Progenitor cell of endocrine pancreas (in vitro differentiated cells): ENCODE data around the gene PPP2R5C. TPM values are rescaled to one million over a fixed set of nuclear protein-coding genes. Genes with fewer than 3 reads are reported as not detected.
"Not testable (repeated sequence)": the region's sequence is repeated elsewhere in the genome, so short reads cannot be mapped to it uniquely, and the experiment has no call there.

ENCODE experiments used
- DNase-seq: peaks from one replicate; pipeline ENCODE4 v3.0.0; 2021; ENCODE audit warnings: low spot score; ENCODE audit not compliant: unreplicated experiment
- H3K27ac Mint-ChIP-seq: 2 replicates; pipeline ENCODE4 v1.8.0; 2021; ENCODE audit warnings: mild to moderate bottlenecking, moderate library complexity, mixed read lengths
- H3K27me3 Mint-ChIP-seq: 2 replicates; pipeline ENCODE4 v1.8.0; 2021; ENCODE audit warnings: mixed read lengths
- H3K36me3 Mint-ChIP-seq: 2 replicates; pipeline ENCODE4 v1.8.0; 2022; ENCODE audit warnings: mixed read lengths; ENCODE audit not compliant: insufficient read depth
- H3K4me1 Mint-ChIP-seq: 2 replicates; pipeline ENCODE4 v1.8.0; 2021; ENCODE audit warnings: low read depth, mixed read lengths
- H3K4me3 Mint-ChIP-seq: 2 replicates; pipeline ENCODE4 v1.8.0; 2021; ENCODE audit warnings: low read depth, mild to moderate bottlenecking, moderate library complexity, mixed read lengths
- H3K9me3 Mint-ChIP-seq: 2 replicates; pipeline ENCODE4 v1.8.0; 2021; ENCODE audit warnings: low read depth, mixed read lengths
- total RNA-seq: library from RNA; stranded (reverse); gene quantifications from 2 replicates; pipeline ENCODE4 v1.2.1, GENCODE V29; 2021
- TF ChIP-seq, protein P1 (sequence below): fragments of 200-600 bp; sonication (generic); IDR thresholded peaks from one replicate; pipeline ENCODE4 v1.5.0; 2021; ENCODE audit warnings: antibody characterized with exemption, mild to moderate bottlenecking; ENCODE audit not compliant: unreplicated experiment

The PPP2R5C gene
- total RNA-seq, 1 donor from 2014 or later, result 120 TPM

DNA sequence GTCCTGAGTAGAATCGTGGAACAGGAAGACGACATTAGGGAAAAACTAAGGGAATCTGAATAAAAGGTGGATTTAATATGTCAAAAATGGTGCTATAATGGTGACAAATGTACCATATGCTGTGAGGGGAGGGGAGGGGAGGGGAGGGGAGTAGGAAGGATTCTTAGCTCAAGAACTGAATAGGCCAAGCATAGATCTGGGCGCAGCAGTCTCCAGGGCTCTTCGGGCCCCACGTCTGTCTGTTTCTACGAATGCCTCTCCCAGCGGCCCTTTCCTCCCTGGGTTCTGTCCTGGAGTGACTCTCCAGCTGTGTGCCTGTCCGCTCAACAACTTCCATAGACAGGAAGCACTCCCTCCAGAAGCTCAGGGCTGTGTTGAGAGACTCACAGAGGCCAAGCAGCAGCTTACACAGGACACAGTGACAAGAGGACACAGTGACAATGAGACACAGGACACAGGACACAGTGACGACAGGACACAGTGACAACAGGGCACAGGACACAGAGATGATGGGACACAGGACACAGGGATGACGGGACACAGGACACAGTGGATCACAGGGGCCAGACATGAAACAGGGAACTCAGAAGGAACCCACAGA lies 42.4 kb upstream of the PPP2R5C start:
- no peaks in the 10 kb centered on the region for H3K36me3 Mint-ChIP-seq
- no peak overlapping the region for H3K27ac Mint-ChIP-seq
- no peaks in the 10 kb centered on the region for H3K4me1 Mint-ChIP-seq
- peaks cover 10% of the 10 kb centered on the region for H3K27me3 Mint-ChIP-seq
- H3K9me3 Mint-ChIP-seq, result peaks cover 3% of the 10 kb centered on the region
- H3K4me3 Mint-ChIP-seq, result no peak overlapping the region
- DNase-seq, result no peak
- TF ChIP-seq, protein P1, sequence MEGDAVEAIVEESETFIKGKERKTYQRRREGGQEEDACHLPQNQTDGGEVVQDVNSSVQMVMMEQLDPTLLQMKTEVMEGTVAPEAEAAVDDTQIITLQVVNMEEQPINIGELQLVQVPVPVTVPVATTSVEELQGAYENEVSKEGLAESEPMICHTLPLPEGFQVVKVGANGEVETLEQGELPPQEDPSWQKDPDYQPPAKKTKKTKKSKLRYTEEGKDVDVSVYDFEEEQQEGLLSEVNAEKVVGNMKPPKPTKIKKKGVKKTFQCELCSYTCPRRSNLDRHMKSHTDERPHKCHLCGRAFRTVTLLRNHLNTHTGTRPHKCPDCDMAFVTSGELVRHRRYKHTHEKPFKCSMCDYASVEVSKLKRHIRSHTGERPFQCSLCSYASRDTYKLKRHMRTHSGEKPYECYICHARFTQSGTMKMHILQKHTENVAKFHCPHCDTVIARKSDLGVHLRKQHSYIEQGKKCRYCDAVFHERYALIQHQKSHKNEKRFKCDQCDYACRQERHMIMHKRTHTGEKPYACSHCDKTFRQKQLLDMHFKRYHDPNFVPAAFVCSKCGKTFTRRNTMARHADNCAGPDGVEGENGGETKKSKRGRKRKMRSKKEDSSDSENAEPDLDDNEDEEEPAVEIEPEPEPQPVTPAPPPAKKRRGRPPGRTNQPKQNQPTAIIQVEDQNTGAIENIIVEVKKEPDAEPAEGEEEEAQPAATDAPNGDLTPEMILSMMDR, result no peak

DNA sequence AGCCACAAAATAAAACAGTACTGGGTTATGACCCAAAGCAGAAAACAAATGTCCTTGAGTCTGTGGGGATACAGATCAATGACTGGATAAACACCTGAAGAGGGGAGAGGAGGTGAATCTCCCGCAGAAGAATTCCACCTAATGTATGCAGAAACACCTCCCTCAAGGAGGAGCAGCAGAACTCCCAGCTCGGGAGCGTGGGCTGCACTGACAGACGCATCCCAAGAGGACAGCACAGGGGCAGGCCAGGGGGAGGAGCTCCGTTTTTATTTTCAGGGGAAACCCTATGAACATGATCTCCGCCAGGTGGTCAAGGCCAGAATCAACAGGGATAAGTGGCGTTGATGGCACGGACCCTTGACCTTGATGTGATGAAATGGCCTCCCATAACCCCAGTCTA lies 41.8 kb upstream of the PPP2R5C start:
- no peaks in the 10 kb centered on the region for H3K9me3 Mint-ChIP-seq
- no peaks in the 10 kb centered on the region for H3K36me3 Mint-ChIP-seq
- no peak overlapping the region for H3K4me3 Mint-ChIP-seq
- H3K4me1 Mint-ChIP-seq, result no peaks in the 10 kb centered on the region
- peaks cover 10% of the 10 kb centered on the region for H3K27me3 Mint-ChIP-seq
- no peak for DNase-seq
- no peak overlapping the region for H3K27ac Mint-ChIP-seq
- TF ChIP-seq, protein P1, result no peak

DNA sequence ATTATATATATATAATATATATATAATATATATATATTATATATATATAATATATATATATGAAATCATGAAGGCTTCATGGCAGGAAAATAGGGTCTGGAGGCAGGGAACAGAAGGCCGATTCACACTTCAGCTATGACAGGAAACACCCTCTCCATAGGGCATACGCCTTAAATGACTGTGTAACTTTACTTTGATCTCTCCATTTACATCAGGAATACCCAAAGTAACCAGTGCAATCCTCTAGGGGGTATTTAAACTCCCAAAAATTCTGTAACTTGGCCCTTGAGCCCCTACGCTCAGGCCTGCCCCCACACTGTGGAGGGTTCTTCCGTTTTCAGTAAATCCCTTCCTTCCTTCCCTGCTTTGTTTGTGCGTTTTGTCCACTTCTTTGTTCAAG lies 40.4 kb upstream of the PPP2R5C start:
- no peak overlapping the region for H3K27ac Mint-ChIP-seq
- TF ChIP-seq, protein P1, result no peak
- no peak for DNase-seq
- H3K9me3 Mint-ChIP-seq, result no peaks in the 10 kb centered on the region
- no peaks in the 10 kb centered on the region for H3K4me1 Mint-ChIP-seq
- no peaks in the 10 kb centered on the region for H3K36me3 Mint-ChIP-seq
- no peak overlapping the region for H3K4me3 Mint-ChIP-seq
- H3K27me3 Mint-ChIP-seq, result peaks cover 10% of the 10 kb centered on the region

DNA sequence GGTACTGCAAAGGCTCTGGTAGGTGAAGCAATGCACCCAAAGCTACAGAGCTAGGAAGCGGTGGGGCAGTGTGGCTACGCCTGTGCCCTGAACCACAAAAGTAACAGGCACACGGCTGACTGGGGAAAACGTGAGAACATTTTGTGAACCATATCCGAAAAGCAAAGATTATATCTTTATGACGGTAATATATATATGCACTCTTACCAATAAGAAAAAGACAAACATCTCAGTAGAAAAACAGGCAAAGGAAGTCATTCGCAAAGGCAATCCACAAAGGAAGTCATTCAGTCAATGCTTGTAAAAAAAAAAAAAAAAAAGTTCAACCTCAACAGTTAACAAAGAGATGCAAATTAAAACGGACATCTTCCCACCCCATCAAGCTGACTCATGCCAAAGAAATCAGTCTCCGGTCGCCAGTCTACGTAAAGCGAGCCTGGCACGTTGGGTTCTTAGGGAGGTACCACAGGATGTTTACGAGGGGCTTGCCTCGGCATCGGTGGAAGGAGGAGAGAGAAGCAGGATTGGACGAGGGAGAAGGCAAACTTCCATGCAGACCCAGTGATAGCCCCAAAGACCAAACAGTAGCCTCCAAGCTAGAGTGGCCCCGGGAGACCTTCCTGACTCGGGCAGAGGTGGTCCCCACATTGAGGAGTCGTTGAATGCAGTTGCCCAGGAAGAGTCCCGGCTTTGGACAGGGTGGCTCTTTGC lies 39.4 kb upstream of the PPP2R5C start:
- H3K27ac Mint-ChIP-seq, result no peak overlapping the region
- H3K27me3 Mint-ChIP-seq, result peaks cover 15% of the 10 kb centered on the region
- DNase-seq, result no peak
- H3K36me3 Mint-ChIP-seq, result no peaks in the 10 kb centered on the region
- TF ChIP-seq, protein P1, result no peak
- H3K4me1 Mint-ChIP-seq, result no peaks in the 10 kb centered on the region
- peaks cover under 1% of the 10 kb centered on the region for H3K9me3 Mint-ChIP-seq
- no peak overlapping the region for H3K4me3 Mint-ChIP-seq

DNA sequence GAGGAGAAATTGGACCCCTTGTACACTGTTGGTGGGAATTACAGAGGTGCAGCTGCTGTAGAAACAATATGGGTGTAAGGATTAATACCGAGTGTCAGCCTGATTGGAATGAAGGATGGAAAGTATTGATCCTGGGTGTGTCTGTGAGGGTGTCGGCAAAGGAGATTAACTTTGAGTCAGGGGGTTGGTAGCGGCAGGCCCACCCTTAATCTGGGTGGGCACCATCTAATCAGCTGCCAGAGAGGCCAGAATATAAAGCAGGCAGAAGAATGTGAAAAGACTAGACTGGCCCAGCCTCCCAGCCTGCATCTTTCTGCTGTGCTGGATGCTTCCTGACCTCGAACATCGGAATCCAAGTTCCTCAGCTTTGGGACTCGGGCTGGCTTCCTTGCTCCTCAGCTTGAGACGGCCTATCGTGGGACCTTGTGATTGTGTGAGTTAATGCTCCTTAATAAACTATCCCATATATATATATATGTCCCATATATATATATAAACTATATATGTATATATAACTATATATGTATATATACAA lies 38.4 kb upstream of the PPP2R5C start:
- peaks cover 3% of the 10 kb centered on the region for H3K9me3 Mint-ChIP-seq
- H3K4me1 Mint-ChIP-seq, result no peaks in the 10 kb centered on the region
- peaks cover 19% of the 10 kb centered on the region for H3K27me3 Mint-ChIP-seq
- TF ChIP-seq, protein P1, result no peak
- H3K27ac Mint-ChIP-seq, result no peak overlapping the region
- no peak for DNase-seq
- no peak overlapping the region for H3K4me3 Mint-ChIP-seq
- peaks cover 2% of the 10 kb centered on the region for H3K36me3 Mint-ChIP-seq

DNA sequence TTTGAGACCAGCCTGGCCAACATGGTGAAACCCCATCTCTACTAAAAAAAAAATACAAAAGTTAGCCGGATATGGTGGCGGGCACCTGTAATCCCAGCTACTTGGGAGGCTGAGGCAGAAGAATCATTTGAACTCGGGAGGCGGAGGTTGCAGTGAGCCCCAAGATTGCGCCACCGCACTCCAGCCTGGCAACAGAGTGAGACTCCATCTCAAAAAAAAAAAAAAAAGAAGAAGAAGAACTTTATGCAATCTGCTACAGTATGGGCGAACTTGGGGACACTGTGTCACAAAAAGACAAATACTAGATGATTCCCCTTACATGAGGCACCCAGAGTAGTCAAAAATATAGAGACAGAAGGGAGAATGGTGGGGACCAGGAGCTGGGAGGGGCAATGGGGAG lies 35.9 kb upstream of the PPP2R5C start:
- H3K4me3 Mint-ChIP-seq, DNase-seq, H3K36me3 Mint-ChIP-seq, H3K4me1 Mint-ChIP-seq, H3K9me3 Mint-ChIP-seq, H3K27ac Mint-ChIP-seq: not testable (repeated sequence)
- peaks cover 12% of the 10 kb centered on the region for H3K27me3 Mint-ChIP-seq
